SU-DHL-6 (cell line): ENCODE measurements around the gene SHROOM2.

ENCODE experiments used
- H2AFZ ChIP-seq: fragments of 200-600 bp; sonication (generic); 2 replicates; pipeline ENCODE4 v1.6.1; 2014; ENCODE audit warnings: low read depth, mild to moderate bottlenecking, moderate library complexity, mixed read lengths, antibody characterized with exemption, low read length; ENCODE audit not compliant: severe bottlenecking
- H3F3A ChIP-seq: fragments of 200-600 bp; shearing (Covaris generic); 2 replicates; pipeline ENCODE4 v1.6.0; 2016; ENCODE audit warnings: antibody characterized with exemption, mild to moderate bottlenecking; ENCODE audit not compliant: insufficient read depth
- H3K27ac ChIP-seq: fragments of 200-600 bp; sonication (generic); 2 replicates; pipeline ENCODE4 v1.5.1; 2016; ENCODE audit warnings: low read depth, mild to moderate bottlenecking, low read length, moderate library complexity, mixed read lengths
- H3K27me3 ChIP-seq: fragments of 200-600 bp; sonication (generic), shearing (Covaris generic); 2 replicates; pipeline ENCODE4 v1.6.0; 2014; ENCODE audit warnings: mild to moderate bottlenecking, low read length
- H3K36me3 ChIP-seq: fragments of 200-600 bp; sonication (generic); 2 replicates; pipeline ENCODE4 v1.6.1; 2014; ENCODE audit warnings: mild to moderate bottlenecking, low read length, mixed read lengths
- H3K4me2 ChIP-seq: fragments of 300-600, 200-600 bp; shearing (Covaris generic), sonication (generic); 2 replicates; pipeline ENCODE4 v1.6.0; 2014; ENCODE audit warnings: low read length, low read depth, mild to moderate bottlenecking; ENCODE audit not compliant: poor library complexity, severe bottlenecking
- H3K4me3 ChIP-seq: fragments of 200-600 bp; sonication (generic); 2 replicates; pipeline ENCODE4 v1.5.1; 2014; ENCODE audit warnings: antibody characterized with exemption, low read length, mild to moderate bottlenecking, mixed read lengths; ENCODE audit not compliant: insufficient read depth, poor library complexity, severe bottlenecking
- H3K79me2 ChIP-seq: fragments of 200-600 bp; sonication (generic); 2 replicates; pipeline ENCODE4 v1.6.1; 2014; ENCODE audit warnings: mild to moderate bottlenecking, low read length, moderate library complexity; ENCODE audit not compliant: insufficient read depth
- H3K9ac ChIP-seq: fragments of 200-600 bp; sonication (generic); 2 replicates; pipeline ENCODE4 v1.7.0; 2014; ENCODE audit warnings: mild to moderate bottlenecking, low read length
- H3K9me2 ChIP-seq: fragments of 200-600 bp; sonication (generic); replicated peaks from 2 replicates; pipeline ENCODE4 v1.6.1; 2014; ENCODE audit warnings: low read length; ENCODE audit not compliant: insufficient read depth
- H3K9me3 ChIP-seq: fragments of 200-600 bp; sonication (generic); 2 replicates; pipeline ENCODE4 v1.6.1; 2014; ENCODE audit warnings: low read length, mixed read lengths; ENCODE audit not compliant: insufficient read depth
- H4K20me1 ChIP-seq: fragments of 200-600 bp; sonication (generic); 2 replicates; pipeline ENCODE4 v1.6.1; 2014; ENCODE audit warnings: low read depth, mild to moderate bottlenecking, antibody characterized with exemption, low read length, moderate library complexity, mixed read lengths
- CTCF ChIP-seq: fragments of 200-600 bp; sonication (generic); IDR thresholded peaks from one replicate; pipeline ENCODE4 v1.5.1; 2017; ENCODE audit warnings: antibody characterized with exemption, mild to moderate bottlenecking, low read length, moderate library complexity; ENCODE audit not compliant: insufficient read depth, poor library complexity, severe bottlenecking
- EZH2phosphoT487 ChIP-seq: fragments of 200-600 bp; sonication (generic), shearing (Covaris generic); conservative IDR thresholded peaks from 2 replicates; pipeline ENCODE4 v1.6.1; 2018; ENCODE audit warnings: mild to moderate bottlenecking, antibody characterized with exemption, low read length, moderate library complexity, mixed read lengths

SHROOM2 gene

GRCh38 chrX:9784332-9784731 lies 1.9 kb upstream of the SHROOM2 start:
- no peaks in the 10 kb centered on the region for H3K9me3 ChIP-seq
- H3K79me2 ChIP-seq, result no peaks in the 10 kb centered on the region
- TF ChIP-seq CTCF (no peak), EZH2phosphoT487 (no peak)
- H3K9me2 ChIP-seq, result no peaks in the 10 kb centered on the region
- H3K4me2 ChIP-seq, result no peak overlapping the region
- H3K27ac ChIP-seq, result no peak overlapping the region
- H4K20me1 ChIP-seq, result no peaks in the 10 kb centered on the region
- H3K4me3 ChIP-seq, result no peak overlapping the region
- no peak overlapping the region for H2AFZ ChIP-seq
- H3F3A ChIP-seq, result no peaks in the 10 kb centered on the region
- H3K36me3 ChIP-seq, result no peaks in the 10 kb centered on the region
- H3K9ac ChIP-seq, result no peak overlapping the region
- no peaks in the 10 kb centered on the region for H3K27me3 ChIP-seq

- H3K4me2 ChIP-seq, result no peak overlapping the region
These were observed 830 bp upstream of the SHROOM2 start for GRCh38 chrX:9785254-9785943.

GRCh38 chrX:9786798-9787635 lies 788 bp downstream of the SHROOM2 start:
- TF ChIP-seq EZH2phosphoT487, result no peak
- no peak for TF ChIP-seq CTCF
- no peaks in the 10 kb centered on the region for H4K20me1 ChIP-seq
- H3K9me2 ChIP-seq, result no peaks in the 10 kb centered on the region
- no peaks in the 10 kb centered on the region for H3K36me3 ChIP-seq
- no peaks in the 10 kb centered on the region for H3K27me3 ChIP-seq
- H3K9me3 ChIP-seq, result no peaks in the 10 kb centered on the region
- H3K79me2 ChIP-seq, result no peaks in the 10 kb centered on the region
- H2AFZ ChIP-seq, result no peak overlapping the region
- H3K4me3 ChIP-seq, result no peak overlapping the region
- peak overlapping the region; percentile 17 for H3K4me2 ChIP-seq
- no peak overlapping the region for H3K27ac ChIP-seq
- no peaks in the 10 kb centered on the region for H3F3A ChIP-seq
- no peak overlapping the region for H3K9ac ChIP-seq

More at GRCh38 chrX:9785254-9785943, 830 bp upstream of the SHROOM2 start:
- Histone ChIP-seq H3K9me2 (no peaks in the 10 kb centered on the region), H3K4me3 (no peak overlapping the region), H2AFZ (no peak overlapping the region), H4K20me1 (no peaks in the 10 kb centered on the region), H3F3A (no peaks in the 10 kb centered on the region), H3K36me3 (no peaks in the 10 kb centered on the region), H3K27ac (no peak overlapping the region), H3K27me3 (no peaks in the 10 kb centered on the region), H3K9ac (no peak overlapping the region), H3K79me2 (no peaks in the 10 kb centered on the region), H3K9me3 (no peaks in the 10 kb centered on the region)
- no peak for TF ChIP-seq EZH2phosphoT487
- TF ChIP-seq CTCF, result no peak
